ENCODE data around the gene CETP.

GRCh38 chr16:57021757-57022156, 60.0 kb downstream of the CETP start:
- TF ChIP-seq CTCF (IDR thresholded peaks at IDR 0.05; ENCODE audit: control extremely low read depth in 1 of 3, insufficient read depth in 1 of 3, low read depth in 1 of 3, low read length in 3 of 3) (no peak), EZH2 (IDR thresholded peaks at IDR 0.05; ENCODE audit: low read depth, low read length, severe bottlenecking) (no peak), TAF1 (IDR thresholded peaks at IDR 0.05; ENCODE audit: low read depth, low read length) (no peak), ATF2 (IDR thresholded peaks at IDR 0.05; ENCODE audit: low read length) (no peak), EP300 (IDR thresholded peaks at IDR 0.05; ENCODE audit: borderline replicate concordance in 1 of 2, low read depth in 2 of 2, low read length in 2 of 2) (no peak), MAX (IDR thresholded peaks at IDR 0.05) (no peak), CREB1 (IDR thresholded peaks at IDR 0.05) (no peak), MAFK (IDR thresholded peaks at IDR 0.05; ENCODE audit: low read depth, low read length) (no peak), POLR2A (IDR thresholded peaks at IDR 0.05; ENCODE audit: control extremely low read depth in 1 of 2, low read depth in 2 of 2, low read length in 2 of 2) (no peak), KDM5A (IDR thresholded peaks at IDR 0.05; ENCODE audit: low read length) (no peak)
- TF ChIP-seq, protein P1, sequence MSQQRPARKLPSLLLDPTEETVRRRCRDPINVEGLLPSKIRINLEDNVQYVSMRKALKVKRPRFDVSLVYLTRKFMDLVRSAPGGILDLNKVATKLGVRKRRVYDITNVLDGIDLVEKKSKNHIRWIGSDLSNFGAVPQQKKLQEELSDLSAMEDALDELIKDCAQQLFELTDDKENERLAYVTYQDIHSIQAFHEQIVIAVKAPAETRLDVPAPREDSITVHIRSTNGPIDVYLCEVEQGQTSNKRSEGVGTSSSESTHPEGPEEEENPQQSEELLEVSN (IDR thresholded peaks at IDR 0.05): no peak
